Measurements from ENCODE around the gene CFAP107. TPM values are rescaled to one million over a fixed set of nuclear protein-coding genes. Genes with fewer than 3 reads are reported as not detected.
"Not testable (repeated sequence)": the region's sequence is repeated elsewhere in the genome, so short reads cannot be mapped to it uniquely, and the experiment has no call there.

CFAP107 gene
- total RNA-seq (2014; rRNA removed; shearing (Covaris generic)), result not detected in 2 replicates
- not detected in 2 replicates for polyA plus RNA-seq (2015; cell fraction: cytosol; rRNA removed)
- not detected in 2 replicates for polyA plus RNA-seq (2015; cell fraction: nucleus; rRNA removed)

DNA sequence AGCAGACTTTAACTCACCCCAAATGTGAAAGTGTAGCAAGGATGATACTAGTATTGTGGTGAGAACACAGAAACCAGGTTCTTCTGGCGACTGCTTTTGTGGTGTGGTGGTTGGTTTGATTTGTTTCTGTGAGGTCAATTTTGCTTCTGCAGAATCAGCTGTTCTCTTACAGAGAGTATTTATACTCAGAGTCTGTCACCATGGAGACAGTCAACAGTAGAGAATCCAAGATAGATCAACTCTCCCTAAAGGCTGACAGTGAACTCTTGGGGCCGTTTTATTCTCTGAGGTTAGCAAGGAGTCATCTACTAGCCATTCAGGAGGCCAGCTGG is at the start of gene CFAP107:
Gene CFAP107, plus strand, starts transcription at position 209 of the 332 bp plus-strand sequence. CDS start 231 bp downstream, outside the sequence.
- in situ Hi-C loops (cut with HindIII; ENCODE audit: low pct_unique_long_range_greater_than_20kb, low sequenced_read_pairs), result no loop called here
- DNase-seq (ENCODE audit: low read depth, low spot score), result no peak

GRCh38 chr1:12696658-12697057 is 49.3 kb upstream of the CFAP107 start:
- no peak for DNase-seq (ENCODE audit: low read depth, low spot score)
- in situ Hi-C loops (cut with HindIII; ENCODE audit: low pct_unique_long_range_greater_than_20kb, low sequenced_read_pairs), result no loop called here

DNA sequence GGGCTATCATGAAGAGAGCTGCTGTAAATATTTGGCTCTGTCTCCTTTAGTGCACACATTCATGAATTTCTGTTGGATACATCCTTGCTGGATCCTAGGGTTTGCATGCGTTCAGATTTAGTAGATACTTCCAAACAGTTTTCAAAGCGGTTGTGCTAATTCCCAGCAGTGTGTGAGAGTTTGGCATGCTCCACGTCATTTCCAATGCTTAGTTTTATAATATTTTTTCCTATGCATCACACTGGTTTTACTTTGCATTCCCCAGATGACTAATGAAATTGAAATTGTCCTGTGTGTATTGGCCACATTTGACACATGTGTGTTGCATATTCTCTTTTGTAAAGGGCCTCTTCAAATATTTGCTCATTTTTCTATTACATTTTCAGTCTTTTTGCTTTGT is 48.6 kb upstream of the CFAP107 start:
- in situ Hi-C loops (cut with HindIII; ENCODE audit: low pct_unique_long_range_greater_than_20kb, low sequenced_read_pairs), result no loop called here
- no peak for DNase-seq (ENCODE audit: low read depth, low spot score)

DNA sequence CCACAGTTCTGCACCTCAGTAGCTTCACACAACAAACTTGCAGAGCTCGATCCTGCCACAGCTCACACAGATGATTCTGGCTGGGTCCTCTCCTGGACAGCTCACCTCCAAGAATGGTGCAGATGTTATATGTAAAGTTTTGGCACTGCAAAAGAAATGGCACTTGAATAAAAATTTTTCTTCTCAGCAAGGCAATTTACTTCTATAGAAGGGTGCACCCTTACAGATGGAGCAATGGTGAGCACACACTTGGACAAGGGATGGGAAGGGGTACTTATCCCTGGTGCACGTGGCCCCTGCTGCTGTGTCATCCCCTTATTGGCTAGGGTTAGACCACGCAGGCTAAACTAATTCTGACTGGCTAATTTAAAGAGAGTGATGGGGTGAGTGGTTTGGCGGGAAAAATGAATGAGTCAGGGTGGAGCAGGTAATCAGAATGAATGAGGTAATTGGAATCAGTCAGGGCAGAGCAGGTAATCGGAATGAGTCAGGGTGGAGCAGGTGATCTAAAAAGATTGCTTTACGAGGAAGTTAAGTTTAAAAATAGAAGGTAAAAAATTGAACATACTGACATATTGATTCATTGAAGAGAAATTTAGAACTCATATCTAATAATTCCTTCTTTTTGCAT is 42.1 kb upstream of the CFAP107 start:
- no peak for DNase-seq (ENCODE audit: low read depth, low spot score)
- in situ Hi-C loops (cut with HindIII; ENCODE audit: low pct_unique_long_range_greater_than_20kb, low sequenced_read_pairs), result no loop called here

GRCh38 chr1:12706061-12706460 is 39.9 kb upstream of the CFAP107 start:
- no peak for DNase-seq (ENCODE audit: low read depth, low spot score)
- in situ Hi-C loops (cut with HindIII; ENCODE audit: low pct_unique_long_range_greater_than_20kb, low sequenced_read_pairs), result no loop called here

- in situ Hi-C loops (cut with HindIII; ENCODE audit: low pct_unique_long_range_greater_than_20kb, low sequenced_read_pairs), result no loop called here
- DNase-seq (ENCODE audit: low read depth, low spot score), result no peak
Measured at GRCh38 chr1:12708396-12709090, 37.5 kb upstream of the CFAP107 start.

DNA sequence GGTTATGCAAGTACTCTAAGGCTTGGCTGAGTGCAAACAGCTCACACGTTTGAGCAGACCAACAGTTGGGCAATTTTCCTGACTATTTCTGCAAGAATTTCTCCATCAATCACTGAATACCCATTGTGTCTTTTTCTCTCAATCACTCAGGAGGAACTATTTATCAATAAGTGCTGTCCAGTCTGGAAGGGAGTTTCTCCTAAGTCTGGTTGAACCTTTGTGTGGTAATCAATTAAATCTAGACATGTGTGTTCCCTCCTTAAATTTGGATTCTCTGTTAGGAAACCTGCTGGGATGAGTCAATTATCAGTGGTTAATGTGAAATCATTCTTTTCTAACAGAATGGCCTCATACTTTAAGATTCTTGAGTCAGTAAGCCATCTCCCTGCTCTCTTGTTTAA is 36.9 kb upstream of the CFAP107 start:
- no peak for DNase-seq (ENCODE audit: low read depth, low spot score)
- in situ Hi-C loops (cut with HindIII; ENCODE audit: low pct_unique_long_range_greater_than_20kb, low sequenced_read_pairs), result no loop called here

- in situ Hi-C loops (cut with HindIII; ENCODE audit: low pct_unique_long_range_greater_than_20kb, low sequenced_read_pairs), result no loop called here
- no peak for DNase-seq (ENCODE audit: low read depth, low spot score)
Measured at GRCh38 chr1:12709696-12710095, 36.3 kb upstream of the CFAP107 start.

GRCh38 chr1:12711536-12711935 is 34.5 kb upstream of the CFAP107 start:
- in situ Hi-C loops (cut with HindIII; ENCODE audit: low pct_unique_long_range_greater_than_20kb, low sequenced_read_pairs), result no loop called here
- no peak for DNase-seq (ENCODE audit: low read depth, low spot score)

- no peak for DNase-seq (ENCODE audit: low read depth, low spot score)
- in situ Hi-C loops (cut with HindIII; ENCODE audit: low pct_unique_long_range_greater_than_20kb, low sequenced_read_pairs), result no loop called here
Measured at GRCh38 chr1:12712076-12712475, 33.9 kb upstream of the CFAP107 start.

DNA sequence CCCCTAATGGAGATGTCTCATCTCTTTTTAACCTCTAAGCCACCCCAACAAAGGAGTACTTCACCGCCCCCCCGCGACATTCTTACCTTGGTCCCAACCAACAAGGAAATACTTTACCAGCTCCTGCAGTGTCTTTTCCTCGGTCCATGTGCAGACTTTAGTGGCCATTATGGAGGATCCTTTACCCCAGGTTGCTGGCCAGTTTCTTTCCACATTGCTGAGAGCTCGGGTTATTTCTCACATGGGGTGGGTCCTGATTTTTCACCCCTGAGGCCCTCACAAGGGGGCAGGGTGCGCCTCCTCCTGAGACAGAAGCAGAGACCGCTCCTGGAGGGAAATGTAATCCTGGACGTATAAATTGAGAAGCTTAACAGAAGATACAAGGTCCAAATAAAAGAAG is 33.1 kb upstream of the CFAP107 start:
- DNase-seq (ENCODE audit: low read depth, low spot score), result no peak
- in situ Hi-C loops (cut with HindIII; ENCODE audit: low pct_unique_long_range_greater_than_20kb, low sequenced_read_pairs), result no loop called here

DNA sequence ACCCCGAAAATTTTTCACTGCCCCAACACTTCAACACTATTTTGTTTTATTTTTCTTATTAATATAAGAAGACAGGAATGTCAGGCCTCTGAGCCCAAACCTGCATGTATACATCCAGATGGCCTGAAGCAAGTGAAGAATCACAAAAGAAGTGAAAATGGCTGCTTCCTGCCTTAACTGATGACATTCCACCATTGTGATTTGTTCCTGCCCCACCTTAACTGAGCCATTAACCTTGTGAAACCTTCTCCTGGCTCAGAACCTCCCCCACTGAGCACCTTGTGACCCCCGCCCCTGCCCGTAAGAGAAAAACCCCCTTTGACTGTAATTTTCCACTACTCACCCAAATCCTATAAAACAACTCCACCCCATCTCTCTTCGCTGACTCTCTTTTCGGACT is 32.3 kb upstream of the CFAP107 start:
- in situ Hi-C loops (cut with HindIII; ENCODE audit: low pct_unique_long_range_greater_than_20kb, low sequenced_read_pairs); DNase-seq (ENCODE audit: low read depth, low spot score): not testable (repeated sequence)

- in situ Hi-C loops (cut with HindIII; ENCODE audit: low pct_unique_long_range_greater_than_20kb, low sequenced_read_pairs), result no loop called here
- no peak for DNase-seq (ENCODE audit: low read depth, low spot score)
Measured at GRCh38 chr1:12714710-12715475, 31.1 kb upstream of the CFAP107 start.

DNA sequence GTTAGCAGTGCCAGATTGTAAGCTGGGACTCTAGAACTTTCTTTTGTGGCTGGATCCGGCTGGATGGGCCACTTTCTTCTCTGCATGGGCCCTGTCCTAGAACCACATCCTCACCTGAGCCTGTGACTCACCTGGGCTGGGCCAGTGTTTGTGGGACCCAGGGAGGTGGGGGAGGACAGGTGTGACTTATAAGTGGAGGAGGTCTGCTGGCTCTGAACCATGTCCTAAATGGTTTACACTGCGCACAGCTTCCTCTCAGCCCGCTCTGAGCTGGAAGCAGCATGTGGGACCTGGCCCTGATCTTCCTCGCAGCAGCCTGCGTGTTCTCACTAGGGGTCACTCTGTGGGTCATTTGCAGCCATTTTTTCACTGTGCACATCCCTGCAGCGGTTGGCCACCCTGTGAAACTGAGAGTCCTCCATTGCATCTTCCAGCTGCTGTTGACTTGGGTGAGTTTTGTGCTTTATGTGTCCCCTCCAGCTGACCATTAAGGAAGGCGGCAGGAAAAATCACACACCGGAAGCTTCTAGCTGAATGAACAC is 30.0 kb upstream of the CFAP107 start, which contains the start of gene AADACL3:
Gene AADACL3, plus strand, starts transcription at position 215 of the 542 bp plus-strand sequence. Its CDS starts 67 bp downstream, at position 282.
- DNase-seq (ENCODE audit: low read depth, low spot score), result no peak
- in situ Hi-C loops (cut with HindIII; ENCODE audit: low pct_unique_long_range_greater_than_20kb, low sequenced_read_pairs), result no loop called here

DNA sequence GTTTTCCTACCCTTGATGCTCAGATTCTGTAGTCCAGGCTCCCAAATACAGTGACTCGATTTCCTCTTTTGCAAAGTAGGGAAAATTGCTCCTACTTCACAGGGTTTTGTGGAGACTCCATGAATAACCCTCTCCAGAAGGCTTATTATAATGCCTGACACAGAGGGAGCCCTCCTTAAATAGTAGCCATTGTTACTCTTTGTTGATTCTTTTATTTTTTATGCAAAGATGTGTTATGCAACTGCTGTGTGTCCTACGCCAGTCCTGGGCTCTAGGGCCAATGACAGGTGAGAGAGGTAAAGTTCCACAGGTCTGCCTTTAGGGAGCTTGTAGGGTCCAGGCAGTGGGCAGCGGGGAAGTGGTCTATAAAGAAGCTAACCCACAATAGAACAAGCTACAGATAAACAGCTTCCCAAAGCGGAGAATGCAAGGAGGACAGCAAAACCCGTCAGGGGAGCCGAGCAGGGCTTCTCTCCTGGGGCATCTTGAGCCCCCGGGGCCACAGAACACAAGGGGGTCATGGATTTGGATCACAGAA is 28.6 kb upstream of the CFAP107 start:
- in situ Hi-C loops (cut with HindIII; ENCODE audit: low pct_unique_long_range_greater_than_20kb, low sequenced_read_pairs), result no loop called here

GRCh38 chr1:12722626-12723025 is 23.4 kb upstream of the CFAP107 start:
- in situ Hi-C loops (cut with HindIII; ENCODE audit: low pct_unique_long_range_greater_than_20kb, low sequenced_read_pairs), result no loop called here
- no peak for DNase-seq (ENCODE audit: low read depth, low spot score)

More for the DNA sequence above, 28.6 kb upstream of the CFAP107 start:
- no peak for DNase-seq (ENCODE audit: low read depth, low spot score)

- DNase-seq (ENCODE audit: low read depth, low spot score), result no peak
- in situ Hi-C loops (cut with HindIII; ENCODE audit: low pct_unique_long_range_greater_than_20kb, low sequenced_read_pairs), result no loop called here
Measured at GRCh38 chr1:12728391-12728790, 17.6 kb upstream of the CFAP107 start.

DNA sequence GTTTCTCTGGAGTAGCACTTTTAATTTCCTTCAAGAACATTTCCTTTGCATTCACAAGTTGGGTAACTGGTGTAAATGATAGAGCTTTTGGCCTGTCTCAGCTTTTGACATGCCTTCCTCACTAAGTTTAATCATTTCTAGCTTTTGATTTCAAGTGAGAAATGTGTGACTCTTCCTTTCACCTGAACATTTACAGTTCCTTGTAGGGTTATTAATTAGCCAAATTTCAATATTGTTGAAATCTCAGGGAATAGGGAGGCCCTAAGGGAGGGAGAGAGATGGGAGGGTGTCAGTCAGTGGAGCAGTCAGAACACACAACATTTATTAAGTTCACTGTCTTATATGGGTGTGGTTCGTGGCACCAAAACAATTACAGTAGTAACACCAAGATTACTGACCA is 15.8 kb upstream of the CFAP107 start:
- in situ Hi-C loops (cut with HindIII; ENCODE audit: low pct_unique_long_range_greater_than_20kb, low sequenced_read_pairs), result no loop called here

More for the DNA sequence above, 15.8 kb upstream of the CFAP107 start:
- no peak for DNase-seq (ENCODE audit: low read depth, low spot score)

All from SK-MEL-5 (cell line).